NCI-H2196 (cell line): ENCODE data around the gene MTMR10.

ENCODE experiments used
- DNase-seq: peaks from one replicate; lab custom pipeline; 2025; ENCODE audit not compliant: unreplicated experiment; lab: John Stamatoyannopoulos, UW

MTMR10 gene

GRCh38 chr15:31013863-31014607 is 22.6 kb upstream of the MTMR10 start:
- DNase-seq: no peak

- DNase-seq: no peak
These were observed 21.0 kb upstream of the MTMR10 start for GRCh38 chr15:31012455-31012854.

GRCh38 chr15:31010036-31010435 is 18.6 kb upstream of the MTMR10 start:
- no peak for DNase-seq

GRCh38 chr15:31005660-31006059 is 14.2 kb upstream of the MTMR10 start:
- no peak for DNase-seq

DNA sequence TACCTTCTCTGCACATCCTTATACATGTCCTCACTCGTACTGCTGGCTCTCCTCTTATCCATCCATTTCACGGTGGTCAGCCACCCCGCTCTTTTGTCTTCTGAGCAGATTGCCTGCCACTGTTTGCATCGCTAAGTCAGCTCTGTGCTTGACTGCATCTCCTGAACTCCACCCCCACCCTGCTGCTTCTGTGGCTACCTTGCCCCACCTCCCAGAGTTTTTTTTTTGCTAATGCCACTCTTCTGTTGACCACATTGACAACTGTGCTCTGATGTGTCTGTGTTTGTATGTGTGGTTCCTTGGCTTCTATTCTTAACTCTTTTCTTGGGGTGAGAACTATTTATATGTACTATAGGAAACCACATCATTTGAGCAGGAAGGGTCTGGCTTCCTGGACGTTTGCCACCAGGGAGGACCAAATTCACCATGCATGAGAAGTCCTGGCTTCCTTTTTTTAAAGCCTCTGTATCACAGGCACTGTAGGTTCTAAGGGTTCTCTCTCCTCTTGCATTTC is 12.8 kb upstream of the MTMR10 start:
- no peak for DNase-seq

GRCh38 chr15:31001702-31002101 is 10.3 kb upstream of the MTMR10 start:
- no peak for DNase-seq

GRCh38 chr15:30999729-31000128 is 8.3 kb upstream of the MTMR10 start:
- DNase-seq: no peak

- no peak for DNase-seq
These were observed 5.8 kb upstream of the MTMR10 start for GRCh38 chr15:30997270-30997669.

DNA sequence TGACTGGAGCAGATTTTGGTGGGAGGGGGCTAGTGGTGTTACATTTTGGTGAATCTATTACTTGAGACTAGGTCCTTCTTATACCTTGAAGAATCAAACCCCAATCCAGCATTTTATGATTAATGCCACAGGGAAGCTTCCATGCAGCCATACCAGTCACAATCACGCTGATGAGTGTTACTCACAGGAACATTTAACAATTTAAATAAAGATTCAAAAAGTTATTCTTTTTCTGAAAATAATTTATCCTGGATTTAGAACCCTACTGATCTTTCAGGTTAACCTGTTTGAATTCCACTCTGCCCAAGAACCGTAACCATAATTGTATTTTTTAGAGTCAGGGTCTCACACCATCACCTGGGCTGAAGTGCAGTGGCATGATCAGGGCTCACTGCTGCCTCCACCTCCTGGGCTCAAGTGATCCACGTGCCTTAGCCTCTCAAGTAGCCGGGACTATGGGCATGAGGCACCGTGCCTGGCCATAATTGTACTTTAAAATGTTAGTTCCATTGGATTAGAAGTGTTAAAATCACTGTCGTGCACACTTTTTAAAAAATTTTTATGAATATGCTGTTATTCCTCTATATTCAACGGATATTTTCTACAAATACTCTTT is 929 bp upstream of the MTMR10 start:
- no peak for DNase-seq

GRCh38 chr15:30990446-30991254 is 778 bp downstream of the MTMR10 start:
- no peak for DNase-seq

- no peak for DNase-seq
These were observed 1.4 kb downstream of the MTMR10 start for GRCh38 chr15:30990036-30990435.

- DNase-seq: no peak
These were observed 6.3 kb downstream of the MTMR10 start for GRCh38 chr15:30985081-30985531.

GRCh38 chr15:30984542-30984941 is 6.9 kb downstream of the MTMR10 start:
- DNase-seq: no peak

- DNase-seq: no peak
These were observed 7.3 kb downstream of the MTMR10 start for GRCh38 chr15:30984118-30984517.

DNA sequence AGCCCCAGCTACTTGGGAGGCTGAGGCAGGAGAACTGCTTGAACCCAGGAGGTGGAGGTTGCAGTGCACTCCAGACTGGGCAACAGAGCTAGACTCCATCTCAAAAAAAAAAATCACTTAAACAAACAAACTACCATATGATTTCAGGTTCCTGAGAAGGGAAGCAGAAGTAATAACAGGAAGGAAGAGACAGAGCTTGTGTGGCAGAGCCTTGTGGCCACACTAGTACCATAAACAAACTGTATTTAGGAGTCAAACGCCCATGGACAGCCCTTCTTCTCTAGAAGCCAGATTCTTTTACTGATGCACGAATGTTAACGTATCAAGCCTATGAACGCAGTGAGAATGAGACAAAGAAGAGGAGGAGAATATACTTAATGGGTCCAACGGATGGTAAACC is 12.0 kb downstream of the MTMR10 start:
- no peak for DNase-seq

GRCh38 chr15:30978328-30978727 is 13.1 kb downstream of the MTMR10 start:
- no peak for DNase-seq

DNA sequence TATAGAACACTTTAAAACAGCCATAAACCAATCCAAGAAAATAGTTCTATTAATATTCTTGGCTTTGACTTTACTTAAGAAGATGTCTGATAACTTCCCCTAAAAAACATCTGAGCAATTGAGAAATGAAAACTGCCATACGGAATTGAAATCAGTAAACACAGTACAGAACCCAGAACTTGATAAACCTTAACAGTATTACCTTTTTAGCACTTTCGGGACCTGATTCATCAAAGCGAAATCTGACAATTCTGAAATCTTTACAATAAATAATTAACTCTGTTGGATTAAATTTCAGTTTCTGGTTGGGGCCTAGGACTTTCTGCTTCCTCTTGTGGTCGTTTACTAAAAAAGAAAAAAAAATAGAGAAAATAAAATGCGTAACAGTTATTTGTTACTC is 17.3 kb downstream of the MTMR10 start:
- DNase-seq: no peak

DNA sequence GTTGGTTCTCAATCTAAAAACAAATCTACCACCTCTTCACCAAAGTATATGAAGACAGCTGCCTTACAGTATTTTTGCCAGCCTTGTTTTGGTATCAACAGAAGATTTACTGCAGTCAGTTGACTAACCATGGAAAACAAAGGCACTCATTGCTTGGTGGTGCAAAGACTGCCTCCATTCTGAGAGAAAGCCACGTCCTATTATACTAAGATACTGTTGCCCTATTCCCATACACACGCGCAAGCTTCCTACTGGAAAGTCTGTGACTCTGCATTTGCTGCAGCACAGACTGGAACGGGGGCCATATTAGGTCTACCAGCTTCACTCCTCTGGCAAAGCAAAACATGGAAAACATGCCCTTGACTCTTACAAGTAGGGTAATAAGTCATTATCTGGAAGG is 18.0 kb downstream of the MTMR10 start:
- DNase-seq: no peak

GRCh38 chr15:30969724-30970123 is 21.7 kb downstream of the MTMR10 start:
- DNase-seq: no peak

DNA sequence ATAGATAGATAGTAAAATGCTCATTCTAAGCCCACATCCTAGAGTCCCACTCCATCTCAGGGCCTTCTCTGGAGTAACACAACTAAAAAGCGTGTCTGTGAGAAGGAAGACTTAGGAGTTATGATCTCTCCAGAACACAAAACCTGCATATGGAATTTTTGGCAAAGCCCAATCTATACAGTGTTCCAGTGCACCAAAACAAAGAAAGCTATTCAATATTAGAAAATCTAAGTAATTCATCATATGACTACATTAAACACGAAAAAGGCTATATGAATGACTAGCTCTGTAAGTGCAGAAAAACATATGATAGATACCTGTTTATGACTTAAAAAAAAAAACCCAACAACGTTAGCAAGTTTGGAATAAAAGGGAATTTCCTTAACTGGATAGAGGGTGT is 27.7 kb downstream of the MTMR10 start:
- no peak for DNase-seq

GRCh38 chr15:30962659-30963058 is 28.8 kb downstream of the MTMR10 start:
- no peak for DNase-seq

DNA sequence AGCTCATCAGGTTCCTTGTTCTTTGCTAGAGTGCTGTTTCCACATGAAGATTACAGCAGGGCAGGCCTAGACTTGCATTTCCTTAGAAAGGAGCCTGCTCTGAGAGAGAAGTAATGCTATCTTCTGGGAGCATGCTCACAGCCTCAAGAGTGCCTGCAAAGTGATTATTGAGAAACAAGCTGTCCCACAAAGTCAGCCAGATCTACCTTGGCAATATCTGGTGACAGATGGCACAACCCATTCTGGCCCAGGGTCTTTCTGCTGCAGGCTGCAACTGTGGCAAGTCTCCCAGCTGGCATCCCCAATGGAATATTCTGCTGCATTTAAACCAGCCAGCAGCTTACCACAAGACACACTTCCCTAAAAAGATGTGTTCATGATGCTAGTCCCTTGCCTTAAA is 29.3 kb downstream of the MTMR10 start:
- DNase-seq: no peak
